HG02981 (cell line): ENCODE results near the gene MTF2.

Experiments used
- ATAC-seq: cut with Tn5 transposase; IDR thresholded peaks from one replicate; pipeline ENCODE4 v1.9.1; 2021; ENCODE audit warnings: mild to moderate bottlenecking, moderate library complexity; ENCODE audit not compliant: unreplicated experiment

The MTF2 gene

GRCh38 chr1:93082313-93082712 lies 3.2 kb downstream of the MTF2 start:
- ATAC-seq = no peak

GRCh38 chr1:93083979-93084378 lies 4.9 kb downstream of the MTF2 start:
- no peak for ATAC-seq

- no peak for ATAC-seq
Observed at GRCh38 chr1:93087532-93087931, 8.4 kb downstream of the MTF2 start.

GRCh38 chr1:93093332-93094006 lies 14.4 kb downstream of the MTF2 start:
- no peak for ATAC-seq

GRCh38 chr1:93095804-93096585 lies 16.9 kb downstream of the MTF2 start:
- no peak for ATAC-seq

- ATAC-seq = no peak
Observed at GRCh38 chr1:93102142-93102541, 23.1 kb downstream of the MTF2 start.

GRCh38 chr1:93106226-93106625 lies 27.1 kb downstream of the MTF2 start:
- no peak for ATAC-seq

- ATAC-seq = no peak
Observed at GRCh38 chr1:93107395-93107794, 28.3 kb downstream of the MTF2 start.

GRCh38 chr1:93108335-93108734 lies 29.3 kb downstream of the MTF2 start:
- ATAC-seq = no peak

GRCh38 chr1:93109578-93109977 lies 30.5 kb downstream of the MTF2 start:
- no peak for ATAC-seq

- ATAC-seq = no peak
Observed at GRCh38 chr1:93111065-93111464, 32.0 kb downstream of the MTF2 start.

GRCh38 chr1:93111561-93111960 lies 32.5 kb downstream of the MTF2 start:
- ATAC-seq = no peak

GRCh38 chr1:93113127-93113526 lies 34.0 kb downstream of the MTF2 start:
- no peak for ATAC-seq

GRCh38 chr1:93114391-93114790 lies 35.3 kb downstream of the MTF2 start:
- ATAC-seq = no peak

- no peak for ATAC-seq
Observed at GRCh38 chr1:93120614-93121013, 41.5 kb downstream of the MTF2 start.

- ATAC-seq = no peak
Observed at GRCh38 chr1:93123201-93123783, 44.2 kb downstream of the MTF2 start.

GRCh38 chr1:93124556-93125355 lies 45.7 kb downstream of the MTF2 start:
- no peak for ATAC-seq

- no peak for ATAC-seq
Observed at GRCh38 chr1:93129507-93130099, 50.5 kb downstream of the MTF2 start.

- ATAC-seq = no peak
Observed at GRCh38 chr1:93132638-93133037, 53.6 kb downstream of the MTF2 start.

GRCh38 chr1:93136445-93136844 lies 57.4 kb downstream of the MTF2 start:
- ATAC-seq = no peak
